ENCODE measurements around the gene ALG1. TPM values are rescaled to one million over a fixed set of nuclear protein-coding genes. Genes with fewer than 3 reads are reported as not detected.

Gene ALG1
- total and polyA plus RNA-seq, 10 of the 15 experiments (the other 5 are each of a cell fraction or from before 2014, with no cell fraction given) = 1.5 to 43.2 (median 23.8) TPM

GRCh38 chr16:5028950-5029475 is 42.6 kb upstream of the ALG1 start:
- DNase-seq (ENCODE audit: low read depth, low spot score) (no peak), FAIRE-seq (no peak), ATAC-seq (no peak)
- no TSS peak for BruUV-seq (replicated peaks)
- Histone ChIP-seq H3K9ac (ENCODE audit: control insufficient read depth, insufficient read depth, low read length) (no peak overlapping the region), H2AFZ (ENCODE audit: control insufficient read depth, low read depth, low read length) (no peak overlapping the region), H3K9me3 (replicated peaks; ENCODE audit: control insufficient read depth, insufficient read depth, low read length) (no peaks in the 10 kb centered on the region), H3K4me2 (ENCODE audit: control insufficient read depth, insufficient read depth) (no peak overlapping the region), H3K36me3 (ENCODE audit: control insufficient read depth in 2 of 2, insufficient read depth in 2 of 2, low read length in 1 of 2) (no peaks in the 10 kb centered on the region), H3K4me1 (ENCODE audit: control insufficient read depth, insufficient read depth, low read length) (peaks cover 3% of the 10 kb centered on the region), H3K27me3 (replicated peaks in 1 of 2; ENCODE audit: control insufficient read depth in 2 of 2, insufficient read depth in 2 of 2, low read length in 1 of 2) (no peaks in the 10 kb centered on the region), H4K20me1 (ENCODE audit: control insufficient read depth, insufficient read depth) (no peaks in the 10 kb centered on the region), H3K4me3 (no peak overlapping the region), H3K79me2 (ENCODE audit: control insufficient read depth, insufficient read depth, low read length) (no peaks in the 10 kb centered on the region), H3K27ac (ENCODE audit: control insufficient read depth, insufficient read depth) (no peak overlapping the region)
- ChIA-PET RAD21 (ENCODE audit: unreplicated experiment) (no interaction called here), SMC1A (ENCODE audit: uncharacterized antibody, unreplicated experiment) (no interaction called here), POLR2A (no interaction called here), CTCF (no interaction called here)
- in situ Hi-C loops (cut with MboI) (no loop called here), intact Hi-C loops (cut with micrococcal nuclease; ENCODE audit: unreplicated experiment) (no loop called here)
- no peak for TF ChIP-seq RUNX3 (IDR thresholded peaks at IDR 0.05; ENCODE audit: low read length)
- no peak for TF ChIP-seq TCF3 (IDR thresholded peaks at IDR 0.05; ENCODE audit: borderline replicate concordance, insufficient read depth, low read depth, low read length)
- WGBS (ENCODE audit: insufficient coverage, insufficient replicate concordance, low lambda C conversion rate, missing lambda C conversion rate) = 87% methylated on average over 18 of the region's 18 CpGs

- no peak for FAIRE-seq
- in situ Hi-C loops (cut with MboI) (no loop called here), intact Hi-C loops (cut with micrococcal nuclease; ENCODE audit: unreplicated experiment) (no loop called here)
- no peaks in the 10 kb centered on the region for H3K36me3 ChIP-seq (ENCODE audit: control insufficient read depth in 2 of 2, insufficient read depth in 2 of 2, low read length in 1 of 2)
- 73% methylated on average over 12 of the region's 12 CpGs for WGBS (ENCODE audit: insufficient coverage, insufficient replicate concordance, low lambda C conversion rate, missing lambda C conversion rate)
- no TSS peak for BruUV-seq (replicated peaks)
- POLR2A ChIA-PET = no interaction called here
- no peaks in the 10 kb centered on the region for H3K79me2 ChIP-seq (ENCODE audit: control insufficient read depth, insufficient read depth, low read length)
- CTCF ChIA-PET = no interaction called here
- H4K20me1 ChIP-seq (ENCODE audit: control insufficient read depth, insufficient read depth) = no peaks in the 10 kb centered on the region
- SMC1A ChIA-PET (ENCODE audit: uncharacterized antibody, unreplicated experiment) = no interaction called here
- no peak overlapping the region for H2AFZ ChIP-seq (ENCODE audit: control insufficient read depth, low read depth, low read length)
- H3K27ac ChIP-seq (ENCODE audit: control insufficient read depth, insufficient read depth) = no peak overlapping the region
- H3K4me1 ChIP-seq (ENCODE audit: control insufficient read depth, insufficient read depth, low read length) = peaks cover 8% of the 10 kb centered on the region
- no peak overlapping the region for H3K4me3 ChIP-seq
- no peak for ATAC-seq
- no peak overlapping the region for H3K4me2 ChIP-seq (ENCODE audit: control insufficient read depth, insufficient read depth)
- DNase-seq (ENCODE audit: low read depth, low spot score) = no peak
- H3K27me3 ChIP-seq (replicated peaks in 1 of 2; ENCODE audit: control insufficient read depth in 2 of 2, insufficient read depth in 2 of 2, low read length in 1 of 2) = no peaks in the 10 kb centered on the region
- H3K9me3 ChIP-seq (replicated peaks; ENCODE audit: control insufficient read depth, insufficient read depth, low read length) = no peaks in the 10 kb centered on the region
- no peak overlapping the region for H3K9ac ChIP-seq (ENCODE audit: control insufficient read depth, insufficient read depth, low read length)
- TF ChIP-seq NFXL1 (IDR thresholded peaks at IDR 0.05; ENCODE audit: borderline replicate concordance) (no peak), LARP7 (IDR thresholded peaks at IDR 0.05) (no peak), ATF7 (IDR thresholded peaks at IDR 0.05; ENCODE audit: low read depth) (no peak), HDAC2 (IDR thresholded peaks at IDR 0.05) (no peak), ESRRA (IDR thresholded peaks at IDR 0.05; ENCODE audit: low read length) (no peak), TARDBP (IDR thresholded peaks at IDR 0.05; ENCODE audit: borderline replicate concordance) (no peak), ZSCAN29 (IDR thresholded peaks at IDR 0.05) (no peak), SMC3 (IDR thresholded peaks at IDR 0.05; ENCODE audit: borderline replicate concordance, low read length) (no peak), MYB (IDR thresholded peaks at IDR 0.05; ENCODE audit: borderline replicate concordance, low read depth, low read length) (no peak), GABPA (IDR thresholded peaks at IDR 0.05; ENCODE audit: low read depth) (no peak), FOS (IDR thresholded peaks at IDR 0.05; ENCODE audit: borderline replicate concordance, extremely low read depth, insufficient read length) (no peak), CREM (IDR thresholded peaks at IDR 0.05; ENCODE audit: low read depth) (no peak)
- RAD21 ChIA-PET (ENCODE audit: unreplicated experiment) = no interaction called here
Measured at GRCh38 chr16:5030251-5030870, 41.3 kb upstream of the ALG1 start.

Measured in GM12878 (cell line).